Occipital lobe (tissue), 2 donors: ENCODE data around the gene TIMM21. TPM values are rescaled to one million over a fixed set of nuclear protein-coding genes. Genes with fewer than 3 reads are reported as not detected.
A peak's percentile ranks its signal among the peaks of the same experiment; 100 is the strongest.

Source experiments
- DNase-seq: peaks from one replicate; lab custom pipeline; 2025; lab: John Stamatoyannopoulos, UW
- total RNA-seq: library from RNA; depleted of rRNA; stranded (reverse); fragments of >200 nt; gene quantifications from one replicate; pipeline ENCODE4 v1.2.3, GENCODE V29; 2014

The TIMM21 gene, protein sequence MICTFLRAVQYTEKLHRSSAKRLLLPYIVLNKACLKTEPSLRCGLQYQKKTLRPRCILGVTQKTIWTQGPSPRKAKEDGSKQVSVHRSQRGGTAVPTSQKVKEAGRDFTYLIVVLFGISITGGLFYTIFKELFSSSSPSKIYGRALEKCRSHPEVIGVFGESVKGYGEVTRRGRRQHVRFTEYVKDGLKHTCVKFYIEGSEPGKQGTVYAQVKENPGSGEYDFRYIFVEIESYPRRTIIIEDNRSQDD
- total RNA-seq = 36.0 TPM

DNA sequence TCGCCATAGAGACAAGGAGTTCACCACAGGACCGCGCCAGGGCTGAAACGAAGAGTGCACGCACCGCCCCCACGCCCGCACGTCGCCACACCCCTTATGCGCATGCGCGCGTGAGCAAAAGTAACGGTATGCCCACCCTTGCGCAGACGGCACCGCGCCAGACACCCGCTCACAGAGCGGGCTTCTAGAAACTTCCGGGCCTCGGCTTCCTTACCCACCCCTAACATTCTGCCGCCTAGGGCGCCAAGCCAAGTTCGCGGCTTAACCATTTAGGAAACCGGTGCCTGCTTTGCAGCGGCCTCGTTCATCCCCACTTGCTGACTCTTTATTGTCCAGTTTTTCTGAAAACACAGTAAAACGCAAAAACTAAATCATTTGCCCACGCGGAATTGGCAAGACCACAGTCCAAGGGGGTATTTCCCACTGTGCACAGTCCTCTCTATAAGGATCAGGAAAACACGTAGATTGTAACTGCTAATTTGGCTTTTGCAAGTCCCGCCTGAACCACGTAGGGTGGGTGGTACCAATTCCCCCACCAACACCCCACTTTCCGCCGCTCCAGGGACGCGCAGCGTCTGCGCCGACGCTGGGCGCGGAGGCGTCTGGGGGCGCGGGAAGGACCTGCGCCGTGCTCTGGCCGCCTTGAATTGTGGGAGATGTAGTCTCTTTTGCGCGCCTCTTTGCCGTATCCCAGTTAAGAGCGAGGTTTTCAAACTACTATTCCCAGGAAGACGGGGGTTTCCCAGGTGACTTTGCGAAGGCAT lies at the start of gene TIMM21, which contains the start of gene FBXO15:
TSS of gene TIMM21 (plus strand) at position 745 of the 764 bp plus-strand sequence. CDS start 286 bp downstream, outside the sequence.
TSS of gene FBXO15 (minus strand) at position 56 of the 764 bp plus-strand sequence. CDS start at position 7, 49 bp downstream.
- DNase-seq = peak; percentile 93

DNA sequence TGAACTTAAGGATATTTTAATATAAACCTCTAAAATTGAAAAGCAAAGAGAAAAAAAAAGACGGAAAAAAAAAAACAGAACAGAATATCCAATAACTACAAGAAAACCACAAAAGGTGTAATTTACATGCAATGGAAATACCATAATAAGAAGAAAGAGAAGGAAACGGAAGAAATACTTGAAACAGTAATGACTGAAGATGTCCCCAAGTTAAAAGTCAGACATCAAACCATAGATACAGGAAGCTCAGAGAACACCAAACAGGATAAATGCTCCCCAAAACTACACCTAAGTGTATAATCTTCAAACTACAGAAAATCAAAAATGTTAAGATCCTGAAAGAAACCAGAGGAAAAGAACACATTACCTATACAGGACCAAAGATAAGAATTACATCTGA lies 39.9 kb upstream of the TIMM21 start:
- DNase-seq = no peak

DNA sequence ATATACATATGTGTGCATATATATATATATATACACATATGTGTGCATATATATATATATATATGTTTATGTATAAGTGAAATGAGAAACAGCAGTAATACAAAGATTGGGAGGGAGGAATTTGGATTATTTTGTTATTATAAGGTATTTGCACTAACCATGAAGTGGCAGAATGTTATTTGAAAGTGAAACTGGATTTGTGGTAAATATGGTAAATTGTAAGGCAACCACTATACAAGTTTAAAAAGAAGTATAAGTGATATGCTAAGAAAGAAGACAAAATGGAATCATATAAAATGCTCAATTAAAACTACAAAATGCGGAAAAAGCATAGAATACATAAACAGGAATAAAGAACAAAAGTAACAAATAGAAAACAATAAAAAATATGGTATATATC lies 38.2 kb upstream of the TIMM21 start:
- DNase-seq = no peak

DNA sequence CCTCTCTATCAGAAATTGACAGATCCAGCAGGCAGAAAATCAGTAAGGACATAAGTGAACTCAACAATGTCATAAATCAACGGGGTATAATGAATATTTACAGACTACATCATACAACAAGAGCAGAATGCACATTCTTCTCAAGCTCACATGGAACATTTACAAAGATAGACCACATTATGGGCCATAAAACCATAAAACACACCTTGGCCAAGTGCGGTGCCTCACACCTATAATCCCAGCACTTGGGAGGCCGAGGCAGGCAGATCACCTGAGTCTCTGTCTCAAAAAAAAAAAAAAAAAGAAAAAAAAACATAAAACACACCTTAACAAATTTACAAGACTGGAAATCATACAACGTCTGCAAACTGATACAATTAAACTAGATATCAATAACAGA lies 37.3 kb upstream of the TIMM21 start:
- no peak for DNase-seq

DNA sequence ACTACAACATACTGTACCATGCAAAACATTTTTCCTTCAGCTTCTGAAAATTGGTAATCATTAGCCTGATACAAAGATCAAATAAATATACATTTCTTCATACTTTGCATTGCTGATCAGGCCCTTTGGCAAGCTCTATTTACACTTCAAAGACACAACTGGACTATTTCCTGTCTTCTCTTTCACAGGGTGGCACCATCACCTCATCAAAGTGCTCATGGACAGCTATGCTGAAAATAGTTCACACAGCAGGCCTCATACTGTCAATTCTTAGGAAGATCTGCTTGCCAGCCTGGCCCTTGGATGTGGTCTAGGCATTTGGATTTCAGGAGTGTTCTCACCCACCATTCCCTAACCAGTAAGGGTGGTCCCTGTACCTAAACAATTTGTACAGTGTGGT lies 34.6 kb upstream of the TIMM21 start:
- DNase-seq = no peak

DNA sequence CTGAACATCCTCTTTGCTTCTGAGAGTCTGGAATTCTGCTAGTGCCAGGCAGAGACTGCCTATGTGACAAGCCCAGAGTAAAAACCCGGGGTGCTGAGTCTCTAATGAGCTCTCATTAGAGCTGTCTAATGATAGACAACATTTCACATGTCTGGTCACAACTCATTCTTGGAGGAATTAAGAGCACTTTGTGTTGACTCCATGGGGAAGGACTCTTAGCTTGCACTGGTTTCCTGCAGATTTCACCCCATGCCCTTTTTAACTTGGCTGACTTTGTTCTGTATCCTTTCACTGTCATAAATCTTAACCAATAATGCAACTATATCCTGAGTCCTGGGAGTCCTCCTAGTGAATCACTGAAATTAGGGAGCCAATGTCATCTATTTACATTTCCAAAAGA lies 34.2 kb upstream of the TIMM21 start:
- DNase-seq = no peak

DNA sequence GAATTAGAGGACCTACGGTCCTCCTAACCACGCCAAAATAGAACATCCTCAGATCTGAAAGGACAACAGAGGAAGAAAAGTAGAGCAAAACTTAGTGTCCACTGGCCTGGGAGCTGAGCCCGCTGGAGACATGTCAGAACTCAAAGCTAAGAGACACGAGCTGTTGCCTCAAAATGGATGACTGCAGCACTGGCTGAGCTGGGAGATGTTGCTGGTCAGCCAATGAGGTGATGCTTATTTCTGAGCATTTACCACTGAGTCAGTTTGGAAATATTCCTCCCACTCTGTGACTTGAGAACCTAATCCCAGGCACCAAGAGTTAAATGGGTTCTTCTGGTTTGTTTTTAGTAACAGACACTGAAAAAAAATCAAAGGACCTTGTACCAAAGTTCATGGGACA lies 33.3 kb upstream of the TIMM21 start:
- DNase-seq = no peak

DNA sequence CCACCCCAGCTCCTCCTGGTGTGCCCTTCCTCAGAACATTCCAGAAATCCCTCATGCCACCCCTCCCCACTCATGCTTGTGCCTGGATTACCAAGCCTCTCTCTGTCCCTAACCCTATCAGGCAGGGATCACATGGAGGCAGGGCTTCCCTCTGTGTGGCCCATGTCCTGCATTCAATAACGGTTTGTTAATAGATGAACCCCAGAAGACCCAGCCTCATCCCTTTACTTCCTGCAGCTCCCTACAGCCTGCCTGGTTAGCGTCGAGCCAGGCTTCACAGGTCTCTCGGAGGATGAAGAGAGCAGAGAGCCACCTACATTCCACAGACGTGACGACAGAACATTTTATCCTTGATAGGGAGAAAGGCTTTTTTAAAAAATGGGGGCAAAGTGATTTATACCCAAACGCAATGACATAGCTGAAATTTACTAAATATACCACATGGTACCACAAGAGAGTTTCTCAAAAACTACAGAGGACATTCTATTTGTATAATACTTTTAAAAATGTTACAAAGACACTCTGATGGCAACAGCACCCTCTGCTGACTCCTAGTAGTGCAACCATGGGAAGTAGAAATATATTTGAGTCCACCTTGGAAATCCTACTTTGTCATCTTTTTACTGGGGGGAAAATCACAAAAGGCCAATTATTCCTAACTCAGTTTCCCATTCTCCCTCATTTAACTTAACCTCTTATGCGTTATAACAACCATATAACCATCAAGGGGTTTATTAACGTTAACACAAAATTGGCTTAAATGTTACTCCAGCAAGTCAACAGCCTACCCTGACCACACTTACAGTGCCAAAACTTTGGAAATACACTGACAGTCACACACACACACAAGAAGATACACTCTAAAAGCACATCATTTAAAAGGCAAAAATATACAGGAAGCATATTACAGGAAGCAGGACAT lies 31.4 kb upstream of the TIMM21 start:
- peak; percentile 15 for DNase-seq

DNA sequence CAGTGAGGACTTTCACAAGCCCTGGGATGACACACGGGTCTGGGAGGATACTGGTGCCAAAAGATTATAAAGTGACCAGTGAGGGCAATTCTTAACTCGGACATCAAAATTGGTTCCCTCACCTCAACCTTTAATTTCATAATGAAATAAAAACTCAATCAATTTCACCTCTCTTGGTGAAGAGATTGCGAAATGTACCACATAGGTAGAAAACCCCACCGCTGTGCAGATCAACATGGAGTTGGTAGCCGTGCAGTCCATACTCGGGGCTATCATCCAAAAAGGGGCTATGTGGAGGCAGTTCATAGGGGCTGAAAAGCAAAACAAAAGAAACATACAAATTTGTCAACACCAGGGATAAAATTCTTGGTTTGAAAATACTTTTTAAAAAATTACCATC lies 25.1 kb upstream of the TIMM21 start:
- no peak for DNase-seq

DNA sequence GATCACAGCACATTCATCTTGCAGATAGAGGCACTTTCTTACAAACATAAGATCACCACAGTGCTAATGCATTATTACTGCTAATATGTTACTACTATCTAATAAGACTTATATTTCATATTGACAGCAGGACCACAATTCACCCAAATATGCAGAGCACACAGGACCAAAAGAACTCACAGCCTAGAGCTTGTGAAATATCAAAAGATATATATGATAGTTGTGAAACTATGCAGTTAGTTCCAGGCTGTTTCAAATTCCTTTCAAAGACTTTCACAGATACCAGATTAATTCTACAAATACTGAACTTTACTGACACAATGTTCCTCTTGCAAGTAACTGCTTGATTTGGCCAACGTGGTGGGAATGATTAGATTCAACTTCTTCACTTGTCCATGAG lies 23.7 kb upstream of the TIMM21 start:
- DNase-seq = no peak

DNA sequence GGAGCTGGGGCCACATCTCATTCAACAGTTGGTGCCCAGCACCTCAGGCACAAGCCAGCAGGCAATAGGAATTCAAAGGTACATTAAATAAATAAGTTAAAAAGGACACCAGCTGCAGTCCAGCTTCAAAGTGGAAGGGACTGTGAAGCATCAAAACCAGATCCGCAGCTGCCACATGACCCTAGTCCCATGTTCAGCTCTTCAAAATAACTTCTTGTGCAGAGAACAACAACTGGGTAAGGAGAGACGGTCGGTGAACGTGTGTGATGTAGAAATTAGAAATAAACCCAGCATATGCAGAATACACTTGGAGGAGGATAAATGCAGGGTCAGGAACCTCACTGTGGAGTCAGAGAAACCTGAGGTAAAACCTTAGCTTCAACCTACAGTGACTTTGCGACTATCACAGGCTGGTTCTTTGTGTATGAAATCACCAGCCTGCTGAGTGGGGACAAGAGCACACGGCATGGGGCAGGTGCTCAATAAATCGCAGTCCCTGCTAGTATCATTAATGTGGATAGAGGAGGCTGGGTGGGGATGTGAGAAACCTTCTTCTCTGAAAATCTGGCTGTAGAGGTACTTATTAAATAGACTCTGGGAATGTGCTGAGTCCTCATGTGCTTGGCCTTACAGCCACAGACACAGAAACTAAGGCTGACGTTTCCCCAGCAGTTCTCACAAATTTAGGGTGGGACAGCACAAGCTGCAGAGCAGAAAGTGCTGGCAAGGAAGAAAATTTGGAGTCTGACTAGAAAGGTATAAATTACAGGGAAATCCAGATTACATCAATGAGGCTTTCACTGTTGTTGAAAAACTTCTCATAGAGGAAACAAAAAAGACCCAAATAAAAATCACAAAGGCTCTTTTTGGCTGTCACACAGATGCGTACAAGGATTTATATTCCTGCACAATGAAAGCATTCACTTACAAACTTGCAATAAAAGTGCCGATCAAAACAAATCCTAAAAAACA lies 21.4 kb upstream of the TIMM21 start:
- DNase-seq = no peak

DNA sequence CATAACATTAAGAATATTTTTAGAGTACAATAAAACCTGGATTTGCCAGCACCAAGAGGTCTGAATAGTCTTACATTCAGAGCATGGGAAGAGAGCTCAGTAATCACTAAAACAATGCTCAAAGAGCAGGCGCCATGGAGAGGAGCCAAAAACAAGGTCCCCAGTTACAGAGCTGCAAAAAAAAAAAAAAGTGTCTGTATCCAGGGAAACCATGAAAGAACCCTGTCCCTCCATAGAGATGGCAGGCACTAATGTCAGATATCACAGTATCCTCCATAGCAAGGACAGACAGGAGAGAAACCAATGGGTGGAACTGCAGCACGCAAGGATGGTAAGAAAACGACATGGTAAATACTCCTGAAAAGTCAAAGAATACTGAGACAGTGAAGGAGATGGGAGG lies 20.2 kb upstream of the TIMM21 start:
- DNase-seq = no peak

DNA sequence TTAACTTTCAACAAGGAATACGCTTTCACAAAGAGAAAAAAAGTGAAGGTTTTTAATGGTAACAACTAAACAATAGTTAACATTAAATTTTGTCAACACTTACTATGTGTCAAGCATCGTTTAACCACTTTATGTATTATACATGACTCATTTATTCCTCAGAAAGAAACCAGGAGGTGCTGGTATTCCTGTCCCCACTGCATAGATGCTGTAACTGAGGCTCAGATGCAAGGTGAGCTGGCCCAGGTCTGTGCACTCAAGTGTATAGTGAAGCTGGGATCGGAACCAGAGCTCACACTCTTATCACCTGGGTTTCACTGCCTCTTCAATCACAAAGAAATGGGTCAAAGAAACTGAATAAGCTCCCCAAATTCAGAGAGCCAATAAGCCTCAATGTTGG lies 17.2 kb upstream of the TIMM21 start:
- no peak for DNase-seq

DNA sequence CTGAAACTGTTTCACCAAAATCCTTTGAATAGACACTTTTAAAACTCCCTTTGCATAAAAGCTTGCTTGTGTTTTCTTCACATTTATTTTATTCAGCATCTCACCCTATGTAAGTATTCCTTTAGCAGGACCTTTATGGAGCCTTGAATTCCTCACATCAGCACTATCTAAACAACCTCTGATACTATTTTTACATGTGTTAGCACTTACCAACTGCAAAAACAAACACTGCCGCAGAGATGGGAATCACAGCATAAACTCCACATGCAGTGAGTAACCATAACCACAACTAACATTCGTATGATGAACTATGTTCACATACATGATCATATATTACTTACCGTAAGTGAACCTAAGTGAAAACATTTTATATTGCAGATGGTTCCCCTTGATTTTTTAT lies 16.1 kb upstream of the TIMM21 start:
- no peak for DNase-seq

DNA sequence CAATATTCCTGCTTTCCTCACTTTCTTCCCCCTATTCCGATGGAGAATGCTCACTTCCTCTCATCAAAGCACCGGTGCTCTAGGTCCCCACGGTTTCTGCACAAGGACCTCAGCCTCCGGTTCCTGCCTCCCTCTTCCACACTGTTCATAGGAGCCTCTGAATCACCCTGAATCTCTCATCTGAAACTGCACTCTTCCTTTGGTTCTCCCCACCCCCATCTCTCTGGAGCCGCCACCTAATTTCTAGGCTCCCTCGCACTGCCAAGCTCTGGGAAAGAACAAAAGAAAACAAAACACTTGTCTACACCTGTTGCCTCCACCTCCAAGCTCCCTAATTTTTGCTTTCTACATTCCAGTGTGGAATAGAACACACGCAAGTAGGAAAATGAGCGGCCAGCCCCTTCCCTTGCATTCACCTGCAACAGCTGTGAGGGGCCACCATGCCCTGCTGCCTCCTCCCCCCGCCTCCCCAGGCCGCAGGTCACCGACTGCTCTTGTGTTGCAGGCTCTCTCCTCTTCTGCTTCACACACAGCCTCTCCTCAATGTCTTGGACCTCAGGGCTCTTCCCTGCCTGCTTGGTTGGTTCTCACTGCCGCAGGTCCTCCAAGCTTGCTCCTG lies 10.3 kb upstream of the TIMM21 start:
- DNase-seq = no peak

DNA sequence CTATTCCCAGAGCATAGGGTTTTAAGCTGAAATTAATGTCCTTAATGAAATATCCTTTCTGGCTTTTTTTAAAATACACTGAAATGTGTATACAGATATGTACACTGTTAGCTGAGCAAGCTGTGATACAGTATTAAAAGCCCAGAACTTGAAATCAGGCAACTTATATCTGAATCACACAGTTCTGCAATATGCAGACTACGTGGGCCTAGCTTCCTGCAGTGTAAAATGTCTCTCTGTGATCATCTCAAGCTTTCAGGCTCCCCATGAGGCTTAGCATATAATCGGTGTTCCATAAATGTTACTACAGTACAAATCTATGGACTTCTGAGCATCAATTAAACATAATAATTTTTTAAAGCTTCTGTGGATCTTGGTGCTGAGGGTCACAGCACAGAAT lies 8.9 kb upstream of the TIMM21 start:
- no peak for DNase-seq

DNA sequence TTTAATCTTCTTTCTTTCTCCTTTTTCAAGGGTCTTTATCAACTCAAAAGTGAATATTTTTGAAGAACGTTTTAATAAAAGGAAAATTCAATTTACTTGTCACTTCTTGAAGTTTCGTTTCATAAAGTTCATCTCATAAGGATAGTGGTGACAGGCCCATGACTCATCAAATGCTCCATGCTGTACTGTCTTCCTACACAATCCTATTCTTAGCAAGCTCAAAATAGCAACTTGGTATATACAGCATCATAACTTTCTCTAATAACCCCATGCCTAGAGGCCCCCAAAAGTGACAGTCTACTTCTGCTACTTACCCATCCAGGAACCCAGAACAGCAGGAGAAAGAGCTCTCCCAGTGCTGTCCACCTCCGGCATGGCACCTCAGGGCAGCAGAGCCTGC lies 8.4 kb upstream of the TIMM21 start:
- DNase-seq = no peak

DNA sequence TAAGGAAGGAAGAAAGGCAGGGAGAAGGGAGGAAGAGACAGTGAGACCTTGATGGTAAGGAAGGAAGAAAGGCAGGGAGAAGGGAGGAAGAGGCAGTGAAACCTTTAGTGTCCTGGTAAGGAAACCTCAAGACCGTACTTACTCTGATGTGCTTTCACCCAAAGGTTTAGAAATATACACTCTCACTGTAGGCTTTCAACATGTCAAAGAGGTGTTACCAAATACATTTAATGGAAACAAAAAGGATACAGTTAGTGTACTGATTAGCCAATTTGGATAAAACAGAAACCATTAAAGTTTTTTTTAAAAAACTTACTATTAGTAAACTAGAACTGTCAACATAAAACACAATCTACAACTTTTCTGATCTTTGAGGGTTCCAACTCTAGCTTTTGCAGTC lies 7.7 kb upstream of the TIMM21 start:
- no peak for DNase-seq

DNA sequence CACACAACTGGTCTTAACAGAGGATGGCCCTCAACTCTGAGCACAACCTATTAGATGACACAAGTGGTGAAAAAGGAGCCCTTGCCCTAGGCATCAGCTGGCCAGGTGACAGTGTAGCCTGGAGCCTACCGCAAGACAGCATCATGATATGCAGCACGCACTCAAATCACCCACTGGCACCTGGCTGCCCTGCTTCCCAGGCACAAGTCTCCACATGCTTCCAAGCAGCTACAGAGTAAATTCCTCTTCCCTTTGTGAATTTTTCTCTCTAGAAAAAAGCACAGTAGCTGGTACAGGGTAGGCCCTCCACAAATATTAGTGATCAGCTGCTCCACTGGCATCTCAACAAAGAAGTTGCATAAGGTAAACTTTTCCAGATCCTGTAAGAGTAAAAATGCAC lies 6.7 kb upstream of the TIMM21 start:
- DNase-seq = no peak

DNA sequence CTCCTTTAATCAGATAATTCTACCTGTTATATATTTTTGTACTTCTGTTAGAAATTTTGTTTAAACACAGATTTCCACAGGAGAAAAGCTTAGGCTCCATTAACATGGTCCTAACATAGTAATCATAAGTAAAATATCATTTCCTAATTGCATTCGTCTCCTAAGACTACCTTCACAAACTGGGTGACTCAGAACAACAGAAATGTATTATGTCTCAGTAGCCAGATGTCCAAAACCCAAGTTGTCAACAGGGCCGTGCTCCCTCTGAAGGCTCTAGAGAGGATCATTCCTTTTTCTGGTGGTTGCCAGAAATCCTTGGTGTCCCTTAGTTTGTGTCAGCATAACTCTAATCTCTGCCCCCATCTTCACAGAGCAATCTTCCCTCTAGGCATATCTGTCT lies 6.1 kb upstream of the TIMM21 start:
- no peak for DNase-seq
